Renal pelvis (tissue), 4 donors: ENCODE data around the gene MANF. TPM values are rescaled to one million over a fixed set of nuclear protein-coding genes. Genes with fewer than 3 reads are reported as not detected.
"Not testable (repeated sequence)": the region's sequence is repeated elsewhere in the genome, so short reads cannot be mapped to it uniquely, and the experiment has no call there.

Experiments used
- DNase-seq: peaks from one replicate; pipeline ENCODE4 v3.0.0-alpha.2; 2013
- polyA plus RNA-seq, 3 donors: library from polyadenylated mRNA; unstranded; fragments of 120-200 nt; gene quantifications; one replicate each; pipeline ENCODE4 v1.2.1, GENCODE V29; 2013; ENCODE audit not compliant: insufficient read length in 3 of 3

MANF gene
- polyA plus RNA-seq, 3 donors = 115 to 140 (median 136) TPM

DNA sequence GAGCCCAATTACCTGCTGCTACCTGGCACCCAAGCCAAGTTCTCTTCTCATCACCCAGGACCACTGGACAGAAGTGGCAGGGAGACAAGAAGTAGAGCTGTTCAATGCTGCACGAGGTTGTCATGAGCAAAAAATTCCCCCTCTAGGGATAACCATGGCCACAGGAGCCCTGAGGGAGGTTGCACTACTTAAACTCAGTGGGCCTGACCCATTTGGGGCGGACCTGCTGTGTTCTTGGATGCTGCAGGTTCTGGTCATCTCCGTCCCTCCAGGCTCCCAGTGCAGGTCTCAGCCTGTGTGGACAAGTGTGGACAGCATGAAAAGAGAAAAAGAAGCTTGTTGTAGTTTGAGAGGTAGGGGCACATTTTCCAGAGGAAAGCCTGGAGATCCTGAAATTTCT is 26.1 kb upstream of the MANF start:
- no peak for DNase-seq

DNA sequence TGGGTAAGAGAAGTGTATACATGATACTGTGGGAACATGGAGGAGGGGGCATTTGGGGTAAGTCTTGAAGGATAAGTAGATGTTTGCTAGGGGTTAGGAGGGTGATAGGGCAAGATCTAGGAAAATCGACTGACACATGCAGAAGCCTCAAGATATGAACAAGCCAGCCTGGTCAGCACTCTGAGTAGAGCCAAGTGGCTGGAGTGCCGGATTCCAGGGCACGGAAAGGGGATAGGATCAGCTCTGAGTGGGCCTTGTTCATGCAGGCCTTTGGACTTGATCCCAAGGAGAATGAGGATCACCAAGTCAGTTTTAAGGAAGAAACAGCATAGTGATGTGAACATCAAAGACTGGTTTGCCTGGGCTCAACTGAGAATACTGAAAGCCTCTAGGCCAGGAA is 24.3 kb upstream of the MANF start:
- no peak for DNase-seq

DNA sequence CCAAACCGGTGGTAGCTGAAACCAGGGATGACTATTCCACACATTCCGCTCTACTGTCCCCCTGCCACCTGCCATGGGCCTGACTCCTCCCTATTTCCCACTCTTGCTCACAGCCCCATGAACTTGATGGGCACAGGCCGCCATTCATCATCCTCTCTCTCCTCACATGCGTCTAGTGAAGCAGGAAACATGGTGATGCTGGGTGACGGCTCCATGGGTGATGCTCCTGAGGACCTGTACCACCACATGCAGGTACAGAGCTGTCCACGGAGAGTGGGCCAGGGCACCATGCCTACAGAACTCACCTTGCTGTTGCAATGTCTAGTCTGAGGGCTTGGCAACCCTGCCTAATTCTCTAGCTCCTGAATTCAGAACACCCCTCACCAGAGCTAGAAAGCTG is 23.3 kb upstream of the MANF start:
- no peak for DNase-seq

DNA sequence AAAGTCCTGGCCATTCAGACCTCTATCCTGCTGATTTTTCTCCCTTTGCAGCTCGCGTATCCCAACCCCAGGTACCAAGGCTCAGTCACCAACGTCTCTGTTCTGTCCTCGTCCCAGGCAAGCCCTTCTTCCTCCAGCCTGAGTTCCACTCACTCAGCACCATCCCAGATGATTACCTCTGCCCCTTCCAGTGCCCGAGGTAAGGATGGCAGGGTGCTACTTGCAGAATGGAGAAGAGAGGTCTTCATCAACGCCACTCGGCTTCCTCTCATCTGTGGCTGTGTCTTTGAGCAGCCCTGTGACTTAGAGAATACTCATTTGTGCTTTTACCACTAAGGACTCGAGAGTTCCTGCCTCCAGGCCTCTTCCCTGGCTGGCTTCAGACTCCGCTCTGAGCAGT is 22.6 kb upstream of the MANF start:
- DNase-seq = no peak

DNA sequence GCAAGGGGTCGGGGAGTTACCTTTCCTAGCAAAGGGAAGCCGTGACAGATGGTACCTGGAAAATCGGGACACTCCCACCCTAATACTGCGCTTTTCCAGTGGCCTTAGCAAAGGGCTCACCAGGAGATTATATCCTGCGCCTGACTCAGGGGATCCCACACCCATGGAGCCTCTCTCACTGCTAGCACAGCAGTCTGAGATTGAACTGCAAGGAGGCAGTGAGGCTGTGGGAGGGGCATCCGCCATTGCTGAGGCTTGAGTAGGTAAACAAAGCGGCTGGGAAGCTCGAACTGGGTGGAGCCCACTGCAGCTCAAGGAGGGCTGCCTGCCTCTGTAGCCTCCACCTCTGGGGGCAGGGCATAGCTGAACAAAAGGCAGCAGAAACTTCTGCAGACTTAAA is 16.8 kb upstream of the MANF start:
- not testable (repeated sequence) for DNase-seq

DNA sequence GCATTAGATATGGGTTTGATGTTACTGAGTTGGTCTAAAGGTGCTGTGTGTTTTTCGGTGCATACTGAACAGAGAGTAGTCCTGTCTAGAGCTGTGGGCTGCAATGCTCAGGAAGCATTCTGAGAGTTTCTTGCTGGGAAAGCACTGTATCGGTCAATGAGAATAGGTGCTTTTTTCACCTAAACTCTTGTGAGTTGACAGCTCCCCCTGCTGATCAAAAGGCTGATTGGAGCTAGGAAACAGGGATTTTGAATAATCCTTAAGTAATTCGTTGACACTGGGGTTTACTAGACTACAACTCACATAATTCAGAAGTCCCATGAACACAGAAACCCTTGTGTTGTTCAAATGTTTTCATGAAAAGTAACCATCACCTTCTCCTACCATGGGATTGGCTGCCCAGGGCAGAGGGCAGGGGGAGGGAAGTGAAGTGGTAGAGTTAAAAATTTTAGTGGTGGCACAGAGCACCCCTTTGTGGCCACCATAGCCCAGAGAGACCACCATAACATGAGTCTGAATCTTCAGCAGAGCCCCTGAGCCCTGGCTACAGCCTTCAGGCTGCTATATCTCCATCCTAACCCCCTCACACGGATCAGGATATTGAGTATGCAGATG is 13.0 kb upstream of the MANF start:
- DNase-seq = peak; percentile 70

DNA sequence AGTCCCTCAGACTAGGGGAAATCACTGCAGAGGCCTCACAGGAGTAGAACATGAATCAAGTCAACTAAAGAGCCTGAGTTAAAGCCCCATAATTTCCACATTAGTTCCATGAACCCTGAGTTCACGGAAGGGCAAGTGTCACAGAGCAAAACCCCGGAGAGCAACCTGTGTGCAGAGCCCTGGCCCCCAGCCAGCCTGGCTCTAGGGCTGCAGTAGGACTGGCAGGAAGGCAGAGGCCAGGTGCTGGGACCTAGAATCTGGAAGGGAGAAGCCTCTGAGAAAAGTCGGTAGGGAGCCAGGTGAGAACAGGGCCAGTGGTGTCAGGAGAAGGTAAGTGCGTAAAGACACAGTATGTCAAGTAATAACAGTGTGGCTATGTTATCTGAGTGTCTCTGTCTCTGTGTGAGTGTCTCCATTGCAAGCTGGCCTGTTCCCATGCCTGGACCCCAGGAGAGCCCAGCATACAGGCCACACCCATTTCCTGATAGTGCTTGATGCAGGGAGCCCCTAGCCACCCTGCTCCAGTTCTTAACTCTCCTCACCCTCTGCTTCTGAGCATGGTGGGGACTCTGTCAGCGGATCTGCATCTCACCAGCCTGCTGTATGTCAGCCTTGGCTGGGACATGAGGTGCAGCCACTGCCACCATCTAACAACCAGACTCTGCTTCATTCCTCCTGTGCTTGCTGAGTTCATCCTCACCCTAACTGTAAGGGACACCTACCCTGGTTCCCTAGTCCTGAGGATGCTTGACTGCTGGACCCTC is 11.3 kb upstream of the MANF start:
- DNase-seq = no peak

DNA sequence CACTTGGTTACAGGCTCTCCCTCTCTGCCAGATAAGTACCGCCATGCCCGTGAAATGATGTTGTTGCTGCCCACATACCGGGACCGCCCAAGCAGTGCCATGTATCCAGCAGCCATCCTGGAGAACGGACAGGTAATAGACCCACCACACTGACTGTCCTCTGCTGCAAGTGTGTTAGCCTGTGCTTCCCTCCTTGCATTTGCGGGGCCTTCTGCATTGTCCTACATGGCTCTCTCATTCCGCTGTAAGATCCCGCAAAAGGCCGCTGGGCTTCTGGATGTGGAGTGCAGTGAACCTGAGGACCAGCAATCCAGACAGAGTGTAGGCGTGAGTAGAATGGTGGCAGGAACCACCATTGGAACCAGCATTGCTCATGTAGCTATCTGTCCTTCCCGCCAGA is 10.6 kb upstream of the MANF start:
- DNase-seq = no peak

DNA sequence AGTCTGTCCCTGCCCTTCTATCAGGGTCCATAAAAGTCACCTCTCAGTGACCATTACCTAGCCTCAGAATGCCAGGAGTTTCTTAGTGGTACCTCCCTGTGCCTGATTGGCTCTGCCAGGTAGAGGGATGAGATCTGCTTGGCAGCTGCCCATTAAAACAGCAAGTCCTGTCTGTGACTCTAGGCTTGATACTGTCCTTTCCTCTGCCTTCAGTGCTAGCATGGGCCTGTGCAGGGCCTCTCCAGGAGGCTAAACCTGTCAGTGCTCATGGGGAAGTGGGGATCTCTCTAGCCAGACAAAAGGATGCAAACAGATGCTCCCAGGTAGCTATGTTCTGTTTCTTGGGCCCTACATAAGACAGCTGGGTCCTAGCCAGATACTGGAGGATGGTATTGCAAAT is 10.0 kb upstream of the MANF start:
- DNase-seq = no peak

DNA sequence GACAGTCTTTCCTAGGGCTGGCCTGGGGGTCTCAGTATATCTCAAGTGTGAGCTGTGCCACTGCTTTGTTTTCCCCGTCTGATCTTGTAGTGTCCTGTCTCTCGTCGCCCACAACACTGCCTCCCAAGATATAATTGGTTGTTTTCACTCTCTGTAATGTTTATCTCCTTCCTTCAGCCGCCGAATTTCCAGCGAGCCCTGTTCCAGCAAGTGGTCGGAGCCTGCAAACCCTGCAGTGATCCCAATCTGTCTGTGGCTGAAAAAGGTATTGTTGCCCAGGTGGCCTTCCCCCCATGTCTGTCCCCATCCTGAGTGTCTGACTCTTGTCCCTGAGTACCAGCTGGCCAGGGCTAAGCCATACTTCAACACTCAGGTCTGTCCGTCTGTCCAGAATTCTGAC is 9.5 kb upstream of the MANF start:
- no peak for DNase-seq

DNA sequence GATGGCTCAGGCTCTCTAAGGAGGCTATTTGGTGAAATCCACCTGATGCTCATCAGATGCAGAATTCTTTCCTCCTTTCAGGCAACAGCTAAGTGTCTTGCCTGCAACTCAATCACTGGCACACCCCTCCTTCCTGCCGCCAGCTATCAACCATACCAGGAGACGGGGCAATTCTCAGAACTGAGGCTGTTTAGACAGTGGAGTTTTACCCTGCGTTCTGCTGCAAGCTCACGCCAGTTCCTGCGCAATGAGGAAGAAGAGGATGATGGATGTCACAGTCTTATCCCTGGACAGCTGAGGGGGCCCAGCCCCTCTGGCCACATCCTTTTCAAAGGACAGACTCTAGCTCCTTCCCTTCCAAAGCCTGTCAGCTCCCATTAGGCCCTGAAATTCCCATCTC is 7.0 kb upstream of the MANF start:
- no peak for DNase-seq

DNA sequence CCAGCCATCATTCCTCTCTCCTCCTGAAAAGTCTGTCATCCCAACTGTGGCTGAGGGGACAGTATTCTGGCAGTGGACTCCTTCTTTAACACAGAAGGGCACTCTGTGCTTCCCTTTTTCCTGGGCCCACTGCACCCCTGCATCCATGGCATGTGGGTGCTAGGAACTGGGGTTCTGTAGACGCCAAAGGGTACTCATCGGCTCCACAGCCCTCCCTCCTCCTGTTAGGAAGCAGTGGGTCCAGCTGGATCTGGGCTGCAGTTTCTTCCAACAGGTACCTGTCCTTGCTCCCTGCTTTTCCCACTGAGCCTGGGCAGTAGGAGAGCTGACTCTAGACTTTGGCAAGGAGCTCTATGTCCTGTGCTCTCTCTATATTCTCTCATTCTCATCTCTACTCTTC is 6.4 kb upstream of the MANF start:
- DNase-seq = no peak

DNA sequence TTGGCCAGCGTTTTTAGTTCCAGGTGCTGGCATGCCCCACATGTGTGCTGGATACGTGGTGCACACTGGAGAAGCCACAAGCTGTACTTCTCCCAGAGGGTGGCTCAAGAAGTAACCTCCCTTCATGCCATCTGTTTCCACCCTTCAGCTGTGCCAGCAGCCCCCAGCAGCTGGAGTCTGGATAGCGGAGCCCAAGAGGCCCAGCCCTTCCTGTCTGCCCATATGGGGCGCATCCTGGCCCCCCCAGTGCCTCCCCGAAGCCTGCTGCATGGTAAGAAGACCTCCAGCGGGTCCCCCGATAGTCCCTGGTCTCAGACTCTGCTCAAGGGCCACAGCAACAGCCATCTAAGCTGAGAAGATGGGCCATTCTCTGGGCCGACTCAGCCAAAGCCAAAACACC is 5.8 kb upstream of the MANF start:
- no peak for DNase-seq

DNA sequence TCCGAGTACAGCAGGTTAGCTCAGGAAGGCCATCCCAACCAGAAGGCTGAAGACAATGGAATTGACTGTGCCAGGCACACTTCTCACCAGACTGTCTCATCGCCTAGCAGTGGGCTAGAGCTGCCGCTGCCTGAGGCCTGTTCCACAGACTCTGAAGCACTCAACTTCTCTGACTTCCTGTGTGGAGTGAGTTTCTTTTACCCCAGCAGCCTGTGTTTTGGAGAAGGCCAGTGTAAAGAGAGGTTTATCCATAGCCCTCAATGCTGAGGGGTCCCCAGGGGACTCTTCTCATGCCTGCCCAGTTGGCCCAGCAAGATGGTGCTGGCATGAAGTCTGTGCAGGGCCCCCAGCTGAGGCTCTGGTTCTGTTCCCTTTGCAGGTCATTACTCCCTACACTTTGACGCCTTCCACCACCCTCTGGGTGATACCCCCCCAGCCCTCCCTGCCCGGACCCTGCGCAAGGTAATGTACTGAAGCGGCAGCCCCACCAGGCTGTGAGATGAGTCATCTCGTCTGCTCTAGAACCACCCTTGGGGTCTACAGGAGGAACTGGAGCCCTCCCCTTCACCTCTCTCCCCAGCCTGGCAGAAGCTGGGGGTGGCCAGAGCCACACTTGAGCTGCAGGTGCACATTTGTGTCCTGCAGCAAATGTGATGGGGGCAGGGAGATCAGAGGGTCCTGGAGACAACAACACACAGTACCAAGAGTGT is 5.2 kb upstream of the MANF start:
- DNase-seq = no peak

DNA sequence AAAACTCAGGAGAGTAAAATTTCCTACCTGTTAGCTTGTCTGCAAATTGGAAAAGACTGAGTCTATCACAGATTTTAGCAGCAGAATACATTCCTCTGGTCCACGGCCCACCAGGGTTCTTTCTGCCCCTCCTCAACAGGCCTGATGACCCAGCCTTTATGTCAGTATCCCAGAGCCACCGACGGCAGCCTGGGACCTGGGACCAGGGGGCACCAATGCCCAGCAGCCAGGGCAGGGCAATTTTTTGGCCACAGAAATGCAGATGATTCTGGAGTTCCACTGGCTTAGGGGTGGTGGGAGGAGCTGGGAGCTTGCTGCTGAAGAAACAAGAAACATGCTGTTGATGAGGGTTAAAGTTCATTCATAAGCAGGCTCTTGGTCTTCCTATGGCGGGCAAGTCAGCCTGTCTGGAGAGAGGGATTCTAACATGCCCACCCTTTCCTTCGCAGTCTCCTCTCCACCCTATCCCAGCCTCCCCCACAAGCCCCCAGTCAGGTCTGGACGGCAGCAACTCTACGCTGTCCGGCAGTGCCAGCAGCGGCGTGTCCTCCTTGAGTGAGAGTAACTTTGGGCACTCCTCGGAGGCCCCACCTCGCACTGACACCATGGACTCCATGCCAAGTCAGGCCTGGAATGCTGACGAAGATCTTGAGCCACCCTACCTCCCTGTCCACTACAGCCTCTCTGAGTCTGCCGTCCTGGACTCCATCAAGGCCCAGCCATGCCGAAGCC is 4.3 kb upstream of the MANF start:
- no peak for DNase-seq

DNA sequence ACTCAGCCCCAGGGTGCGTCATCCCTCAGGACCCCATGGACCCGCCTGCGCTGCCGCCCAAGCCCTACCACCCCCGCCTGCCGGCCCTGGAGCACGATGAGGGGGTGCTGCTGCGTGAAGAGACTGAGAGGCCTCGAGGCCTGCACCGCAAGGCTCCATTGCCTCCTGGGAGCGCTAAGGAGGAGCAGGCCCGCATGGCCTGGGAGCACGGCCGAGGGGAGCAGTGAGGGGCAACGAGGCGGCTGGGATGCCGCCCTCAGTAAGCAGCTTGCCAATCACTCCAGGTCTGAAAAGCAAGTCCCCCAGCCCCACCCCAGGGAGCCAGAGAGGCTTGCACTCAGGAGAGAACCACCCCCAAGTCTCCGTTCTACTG is 3.8 kb upstream of the MANF start:
- no peak for DNase-seq

DNA sequence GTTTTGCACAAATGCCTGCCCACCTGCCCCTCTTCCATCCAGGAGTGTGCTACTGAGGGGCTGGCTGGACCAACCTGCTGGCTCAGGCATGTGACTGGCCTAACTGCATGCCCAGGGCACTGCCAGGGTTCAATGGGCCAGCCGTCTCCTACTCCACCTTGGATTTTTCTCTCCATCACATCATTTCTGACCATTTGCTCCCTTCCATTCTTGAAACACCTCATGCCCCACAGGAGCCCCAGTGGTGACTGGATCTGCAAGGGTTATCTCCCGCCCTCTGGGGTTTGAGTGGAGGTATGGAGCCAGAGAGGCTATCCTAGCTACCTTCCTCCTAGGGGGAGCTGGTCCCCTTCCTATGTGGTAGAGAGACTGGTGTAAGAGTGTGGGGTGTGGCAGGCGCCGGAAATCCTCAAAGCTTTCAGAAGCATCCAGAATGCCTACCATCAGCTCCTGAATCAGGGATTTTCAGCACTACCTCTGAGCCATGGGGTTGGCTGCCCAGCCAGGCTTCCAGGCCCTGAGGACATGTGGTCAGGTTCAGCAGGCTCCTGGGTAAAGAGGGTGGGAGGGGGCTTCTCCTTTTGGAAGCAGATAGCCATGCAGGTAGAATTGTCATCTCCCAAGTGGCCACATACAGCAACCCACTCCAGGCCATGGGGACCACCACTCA is 2.9 kb upstream of the MANF start:
- DNase-seq = no peak

DNA sequence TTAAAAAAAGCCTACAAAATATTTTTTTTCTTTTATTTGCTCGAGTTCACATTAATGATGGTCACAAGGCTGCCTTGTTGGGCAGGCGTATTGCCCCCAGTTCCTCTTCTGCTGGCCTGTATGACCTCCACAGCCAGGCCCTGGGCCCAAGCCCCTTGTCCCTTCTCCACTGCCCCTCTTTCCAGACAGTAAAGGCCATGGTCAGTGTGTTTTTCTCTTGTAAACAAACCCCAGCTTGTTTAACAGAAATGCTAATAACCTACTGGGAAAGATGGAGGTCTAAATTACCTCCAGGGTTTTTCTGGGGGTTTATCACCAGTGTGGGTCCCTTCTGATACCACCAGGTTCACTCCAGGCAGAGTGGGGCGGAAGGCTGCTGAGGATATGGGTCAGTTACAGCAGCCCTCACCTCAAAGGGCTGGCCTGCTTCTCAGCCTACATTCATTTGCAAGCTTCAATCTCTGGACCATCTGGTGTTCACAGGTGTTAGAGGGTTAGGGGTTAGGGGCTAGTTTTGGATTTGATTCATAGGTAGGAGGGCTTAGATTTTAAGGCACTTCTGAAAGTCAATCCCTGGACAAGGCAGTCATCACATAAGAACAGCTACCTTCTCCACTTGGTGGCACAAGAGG is 2.0 kb upstream of the MANF start:
- no peak for DNase-seq

DNA sequence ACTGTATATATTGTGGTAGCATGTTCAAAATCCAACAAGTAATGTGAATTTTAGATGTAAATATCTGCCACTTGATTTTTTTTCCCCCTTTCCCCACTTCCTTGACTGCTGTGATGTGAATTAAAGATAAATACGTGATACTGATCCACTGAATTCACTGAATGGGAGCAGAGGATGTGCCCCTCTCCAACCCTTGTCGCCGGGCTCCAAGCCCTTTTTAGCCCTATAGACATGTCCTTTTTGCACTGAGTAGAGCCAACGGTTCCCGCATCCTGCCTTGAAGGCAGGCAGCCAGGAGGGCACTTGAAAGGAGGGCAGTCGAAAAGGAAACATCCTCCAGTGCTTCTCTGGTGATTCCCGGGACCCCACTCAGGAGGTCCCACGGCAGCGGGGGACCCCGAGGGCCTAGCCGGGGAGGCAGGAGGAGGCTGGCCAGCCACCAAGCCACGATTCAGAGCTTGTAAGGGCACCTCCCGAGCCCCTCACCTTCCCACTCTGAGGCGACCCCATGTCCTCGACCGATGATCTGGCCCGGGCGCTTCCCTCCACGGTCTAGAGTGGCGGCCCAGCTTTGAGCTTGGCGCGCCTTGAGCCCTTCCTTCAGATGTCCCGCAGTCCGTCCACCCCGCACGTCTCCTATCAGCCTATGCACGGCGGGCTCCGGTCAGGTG is 901 bp upstream of the MANF start:
- DNase-seq = peak; percentile 4

DNA sequence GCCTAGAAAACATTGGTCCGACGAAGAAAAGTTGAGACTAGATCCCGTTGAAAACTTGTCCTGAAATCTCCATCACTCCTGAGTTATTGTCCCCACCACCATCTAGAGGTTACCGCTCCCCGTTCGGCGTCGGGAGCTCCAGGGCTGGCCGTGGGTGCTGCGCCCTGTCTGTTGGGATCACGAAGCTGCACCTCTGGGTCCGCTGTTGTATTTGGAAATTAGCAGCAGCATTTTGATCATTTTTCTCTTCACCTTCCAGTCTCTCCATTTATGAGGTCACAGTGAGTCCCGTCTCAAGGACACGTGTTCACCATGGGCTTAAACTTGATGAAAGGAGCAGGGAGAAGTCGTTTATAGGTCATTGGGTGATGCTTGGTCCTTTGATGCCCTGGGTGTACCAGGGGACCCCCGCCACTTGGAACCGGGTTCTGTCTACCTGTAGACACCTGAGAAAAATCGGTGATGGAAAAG is 565 bp downstream of the MANF start:
- DNase-seq = peak; percentile 8
